HEK293 (cell line): ENCODE results near the gene OR52I1.

ENCODE experiments used
- CTCF ChIA-PET: fragments of 350-600 bp; formaldehyde crosslinking; extraction: SDS; loops from one replicate; lab custom pipeline; 2021; ENCODE audit warnings: antibody characterized with exemption; lab: Yijun Ruan, JAX
- POLR2A ChIA-PET: fragments of 300-600 bp; formaldehyde crosslinking; extraction: SDS; loops from one replicate; lab custom pipeline; 2020; ENCODE audit warnings: antibody characterized with exemption, inconsistent platforms; lab: Yijun Ruan, JAX
- H3K27ac ChIP-seq: fragments of 200-500 bp; sonication (Bioruptor generic); 2 replicates; pipeline ENCODE4 v1.5.1; 2014; ENCODE audit warnings: low read depth, low read length, control low read depth, inconsistent platforms; ENCODE audit errors: extremely low read depth
- H3K36me3 ChIP-seq, 2 experiments: fragments of 200-500 bp in 1 of 2; sonication (Bioruptor generic) in 1 of 2; 1 replicate in 1 of 2; 2 replicates in 1 of 2; pipeline ENCODE4 v1.5.1; 2014 to 2017; ENCODE audit warnings: inconsistent platforms in 2 of 2, low read length in 2 of 2; ENCODE audit not compliant: control insufficient read depth in 2 of 2, insufficient read depth in 1 of 2
- H3K4me1 ChIP-seq: fragments of 200-500 bp; sonication (Bioruptor generic); 2 replicates; pipeline ENCODE4 v1.5.1; 2014; ENCODE audit warnings: mild to moderate bottlenecking, low read length, inconsistent platforms; ENCODE audit not compliant: control insufficient read depth, insufficient read depth
- H3K4me3 ChIP-seq: 2 replicates; pipeline ENCODE4 v1.5.1; 2011; ENCODE audit warnings: low read depth, mild to moderate bottlenecking, control low read depth, low read length, moderate library complexity
- H3K9me3 ChIP-seq: fragments of 200-500 bp; sonication (Bioruptor generic); 2 replicates; pipeline ENCODE4 v1.5.1; 2014; ENCODE audit warnings: low read depth, low read length, inconsistent platforms; ENCODE audit not compliant: control insufficient read depth, insufficient read depth
- AEBP2 ChIP-seq: fragments of 450-650 bp; formaldehyde crosslinking; IDR thresholded peaks from 2 replicates; pipeline ENCODE4 v1.5.1; 2016; ENCODE audit warnings: missing biosample characterization, missing genetic modification characterization, borderline replicate concordance
- GFI1B ChIP-seq: fragments of 450-650 bp; formaldehyde crosslinking; IDR thresholded peaks from 2 replicates; pipeline ENCODE4 v1.5.1; 2016; ENCODE audit warnings: missing biosample characterization, missing genetic modification characterization
- GLI4 ChIP-seq: fragments of 450-650 bp; formaldehyde crosslinking; IDR thresholded peaks from 2 replicates; pipeline ENCODE4 v1.5.1; 2016; ENCODE audit warnings: missing biosample characterization, missing genetic modification characterization
- HOXD13 ChIP-seq: sonication (generic); formaldehyde crosslinking; IDR thresholded peaks from 2 replicates; pipeline ENCODE4 v1.8.0; 2022; ENCODE audit warnings: missing genetic modification reagents, borderline replicate concordance
- KLF1 ChIP-seq: fragments of 450-650 bp; formaldehyde crosslinking; IDR thresholded peaks from 2 replicates; pipeline ENCODE4 v1.5.1; 2016; ENCODE audit warnings: missing biosample characterization, missing genetic modification characterization
- PRDM4 ChIP-seq: fragments of 450-650 bp; formaldehyde crosslinking; IDR thresholded peaks from 2 replicates; pipeline ENCODE4 v1.5.1; 2017; ENCODE audit warnings: missing biosample characterization, missing genetic modification characterization
- PRDM6 ChIP-seq: fragments of 450-650 bp; formaldehyde crosslinking; IDR thresholded peaks from 2 replicates; pipeline ENCODE4 v1.5.1; 2017; ENCODE audit warnings: missing biosample characterization, missing genetic modification characterization
- SCRT1 ChIP-seq: fragments of 450-650 bp; formaldehyde crosslinking; IDR thresholded peaks from 2 replicates; pipeline ENCODE4 v1.5.1; 2016; ENCODE audit warnings: missing biosample characterization, missing genetic modification characterization, borderline replicate concordance
- WT1 ChIP-seq: fragments of 450-650 bp; formaldehyde crosslinking; IDR thresholded peaks from 2 replicates; pipeline ENCODE4 v1.5.1; 2016; ENCODE audit warnings: missing biosample characterization, missing genetic modification characterization
- ZNF211 ChIP-seq: fragments of 450-650 bp; formaldehyde crosslinking; IDR thresholded peaks from 2 replicates; pipeline ENCODE4 v1.5.1; 2016; ENCODE audit warnings: low read depth, missing biosample characterization, missing genetic modification characterization
- ZNF324 ChIP-seq: fragments of 450-650 bp; formaldehyde crosslinking; IDR thresholded peaks from 2 replicates; pipeline ENCODE4 v1.5.1; 2016; ENCODE audit warnings: missing biosample characterization, missing genetic modification characterization
- ZNF354C ChIP-seq: fragments of 450-650 bp; formaldehyde crosslinking; IDR thresholded peaks from 2 replicates; pipeline ENCODE4 v1.5.1; 2016; ENCODE audit warnings: missing biosample characterization, missing genetic modification characterization, low read depth, borderline replicate concordance
- ZNF510 ChIP-seq: fragments of 450-650 bp; formaldehyde crosslinking; IDR thresholded peaks from 2 replicates; pipeline ENCODE4 v1.5.1; 2018; ENCODE audit warnings: mild to moderate bottlenecking, missing genetic modification characterization, missing biosample characterization; ENCODE audit not compliant: insufficient replicate concordance
- ZNF529 ChIP-seq: fragments of 450-650 bp; formaldehyde crosslinking; IDR thresholded peaks from 2 replicates; pipeline ENCODE4 v1.5.1; 2017; ENCODE audit warnings: missing genetic modification characterization, missing biosample characterization; ENCODE audit not compliant: insufficient replicate concordance
- ZNF558 ChIP-seq: fragments of 450-650 bp; formaldehyde crosslinking; IDR thresholded peaks from 2 replicates; pipeline ENCODE4 v1.5.1; 2016; ENCODE audit warnings: missing biosample characterization, missing genetic modification characterization
- ZNF600 ChIP-seq: fragments of 450-650 bp; formaldehyde crosslinking; IDR thresholded peaks from 2 replicates; pipeline ENCODE4 v1.5.1; 2016; ENCODE audit warnings: missing biosample characterization, missing genetic modification characterization
- ZNF610 ChIP-seq: fragments of 450-650 bp; formaldehyde crosslinking; IDR thresholded peaks from 2 replicates; pipeline ENCODE4 v1.5.1; 2016; ENCODE audit warnings: missing biosample characterization, missing genetic modification characterization, borderline replicate concordance
- ZNF624 ChIP-seq: fragments of 450-650 bp; formaldehyde crosslinking; IDR thresholded peaks from 2 replicates; pipeline ENCODE4 v1.5.1; 2017; ENCODE audit warnings: missing biosample characterization, missing genetic modification characterization
- ZNF692 ChIP-seq: fragments of 450-650 bp; formaldehyde crosslinking; IDR thresholded peaks from 2 replicates; pipeline ENCODE4 v1.5.1; 2016; ENCODE audit warnings: missing biosample characterization, missing genetic modification characterization
- ZNF785 ChIP-seq: fragments of 450-650 bp; formaldehyde crosslinking; IDR thresholded peaks from 2 replicates; pipeline ENCODE4 v1.5.1; 2016; ENCODE audit warnings: missing biosample characterization, missing genetic modification characterization
- ZSCAN23 ChIP-seq: fragments of 450-650 bp; formaldehyde crosslinking; IDR thresholded peaks from 2 replicates; pipeline ENCODE4 v1.5.1; 2016; ENCODE audit warnings: missing biosample characterization, missing genetic modification characterization
- ZSCAN5A ChIP-seq: fragments of 450-650 bp; formaldehyde crosslinking; IDR thresholded peaks from 2 replicates; pipeline ENCODE4 v1.5.1; 2016; ENCODE audit warnings: missing biosample characterization, missing genetic modification characterization

Gene OR52I1

GRCh38 chr11:4610258-4610935 lies 16.6 kb downstream of the OR52I1 start:
- ChIA-PET POLR2A (no interaction called here), CTCF (no interaction called here)

GRCh38 chr11:4611986-4612385 lies 18.1 kb downstream of the OR52I1 start:
- Histone ChIP-seq H3K4me1 (0 out of 2 replicates have a peak, but pooled peaks cover 2% of the 10 kb centered on the region), H3K27ac (no peak overlapping the region), H3K9me3 (no peaks in the 10 kb centered on the region), H3K36me3 (no peaks in the 10 kb centered on the region), H3K4me3 (no peak overlapping the region)
- CTCF ChIA-PET, result interaction anchor here (0.7 to 1.1 kb wide), 3 partner anchors 27 to 428 kb away, joined by 3 to 4 read pairs (median 3); no protein-coding TSS in a partner anchor
- POLR2A ChIA-PET, result no interaction called here
- no peak for TF ChIP-seq KLF1

More at GRCh38 chr11:4610258-4610935, 16.6 kb downstream of the OR52I1 start:
- TF ChIP-seq ZSCAN23 (tag by site-specific recombination), result no peak
- TF ChIP-seq ZSCAN5A (tag by site-specific recombination), result no peak
- no peak for TF ChIP-seq WT1 (tag by site-specific recombination)
- no peak for TF ChIP-seq ZNF211 (tag by site-specific recombination)
- TF ChIP-seq ZNF610, result no peak
- no peak for TF ChIP-seq ZNF529 (tag by site-specific recombination)
- no peak for TF ChIP-seq AEBP2 (tag by site-specific recombination)
- TF ChIP-seq ZNF510 (tag by site-specific recombination), result no peak
- H3K4me3 ChIP-seq, result no peak overlapping the region
- H3K27ac ChIP-seq, result no peak overlapping the region
- peaks cover 0 to 2% of the 10 kb centered on the region in 2 experiments; a peak in 1 of 3 replicates for H3K36me3 ChIP-seq
- 0 out of 2 replicates have a peak, but pooled peaks cover 3% of the 10 kb centered on the region for H3K4me1 ChIP-seq
- no peaks in the 10 kb centered on the region for H3K9me3 ChIP-seq

- H3K36me3 ChIP-seq, result no peaks in the 10 kb centered on the region
- ChIA-PET CTCF (no interaction called here), POLR2A (no interaction called here)
- H3K27ac ChIP-seq, result no peak overlapping the region
- no peaks in the 10 kb centered on the region for H3K4me1 ChIP-seq
- no peaks in the 10 kb centered on the region for H3K9me3 ChIP-seq
- no peak overlapping the region for H3K4me3 ChIP-seq
- no peak for TF ChIP-seq PRDM6 (tag by site-specific recombination)
- TF ChIP-seq PRDM4 (tag by site-specific recombination), result no peak
- no peak for TF ChIP-seq HOXD13
- TF ChIP-seq ZNF354C (tag by site-specific recombination), result no peak
- TF ChIP-seq ZNF692 (tag by site-specific recombination), result no peak
- TF ChIP-seq ZNF324 (tag by site-specific recombination), result no peak
- TF ChIP-seq SCRT1, result no peak
- TF ChIP-seq ZNF624 (tag by site-specific recombination), result no peak
- no peak for TF ChIP-seq GFI1B
- no peak for TF ChIP-seq ZNF785
- TF ChIP-seq ZNF600, result no peak
- TF ChIP-seq GLI4 (tag by site-specific recombination), result no peak
- no peak for TF ChIP-seq ZNF558
These were observed 22.1 kb downstream of the OR52I1 start for GRCh38 chr11:4615856-4616444.
